Calu3 (cell line): Measurements from ENCODE around the gene PKHD1. TPM values are rescaled to one million over a fixed set of nuclear protein-coding genes. Genes with fewer than 3 reads are reported as not detected.

ENCODE experiments used
- BruUV-seq: library from RNA; stranded (reverse); fragments of 400-500 nt; replicated peaks from 2 replicates; lab custom pipeline; 2021; lab: Mats Ljungman, UMichigan
- CTCF ChIA-PET: fragments of 300-600 bp; sonication (Branson Sonifier 250); formaldehyde crosslinking; loops from one replicate; lab custom pipeline; 2022; ENCODE audit warnings: antibody characterized with exemption; lab: Charles Lee
- DNase-seq: peaks from one replicate; pipeline ENCODE4 v3.0.0; 2022
- H3K27ac Mint-ChIP-seq: one replicate; pipeline ENCODE4 v1.8.0; 2022; ENCODE audit warnings: mixed read lengths; ENCODE audit not compliant: unreplicated experiment
- H3K27me3 Mint-ChIP-seq: one replicate; pipeline ENCODE4 v1.8.0; 2022; ENCODE audit warnings: mixed read lengths; ENCODE audit not compliant: unreplicated experiment
- H3K36me3 Mint-ChIP-seq: one replicate; pipeline ENCODE4 v1.8.0; 2022; ENCODE audit warnings: mild to moderate bottlenecking, moderate library complexity, mixed read lengths; ENCODE audit not compliant: insufficient read depth, unreplicated experiment
- H3K4me1 Mint-ChIP-seq: one replicate; pipeline ENCODE4 v1.8.0; 2022; ENCODE audit warnings: mild to moderate bottlenecking, low read depth, mixed read lengths; ENCODE audit not compliant: unreplicated experiment
- H3K4me3 Mint-ChIP-seq: one replicate; pipeline ENCODE4 v1.8.0; 2022; ENCODE audit warnings: mild to moderate bottlenecking, low read depth, moderate library complexity, mixed read lengths; ENCODE audit not compliant: unreplicated experiment
- H3K9me3 Mint-ChIP-seq: one replicate; pipeline ENCODE4 v1.8.0; 2022; ENCODE audit warnings: low read depth, mixed read lengths; ENCODE audit not compliant: unreplicated experiment
- intact Hi-C: fragments of 100-400 bp; cut with micrococcal nuclease; formaldehyde crosslinking; loops from one replicate; pipeline ENCODE4 v1.10.0; 2022; ENCODE audit not compliant: unreplicated experiment
- total RNA-seq: library from RNA; stranded (reverse); gene quantifications from 2 replicates; pipeline ENCODE4 v1.2.3, GENCODE V29; 2022
- TF ChIP-seq, protein P1 (sequence below): fragments of 200-600 bp; IDR thresholded peaks from one replicate; pipeline ENCODE4 v1.8.0; 2022; ENCODE audit warnings: antibody characterized with exemption; ENCODE audit not compliant: unreplicated experiment

The PKHD1 gene
- total RNA-seq, 1 experiment from 2014 or later = 25.2 TPM

DNA sequence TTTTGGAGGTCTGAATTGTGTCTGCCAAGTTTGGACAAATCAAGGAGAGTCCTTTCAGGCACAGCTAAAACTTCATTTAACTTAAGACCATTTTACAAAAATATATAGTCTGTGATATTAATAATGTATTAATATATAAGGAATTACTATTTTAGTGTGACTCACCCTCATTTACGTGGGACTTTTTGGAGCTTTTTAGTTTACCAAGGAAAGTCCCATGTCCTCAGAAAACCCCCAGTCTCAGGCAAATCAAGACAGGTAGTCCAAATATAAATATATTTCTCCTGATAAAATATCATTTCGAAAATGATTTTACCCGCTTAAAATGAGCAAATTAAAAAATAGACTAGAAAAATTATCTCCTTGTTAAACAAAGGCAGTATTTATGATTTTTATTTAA, 479.0 kb downstream of the PKHD1 start:
- H3K27me3 Mint-ChIP-seq = no peaks in the 10 kb centered on the region
- H3K4me1 Mint-ChIP-seq = no peaks in the 10 kb centered on the region
- intact Hi-C loops = no loop called here
- TF ChIP-seq, protein P1, sequence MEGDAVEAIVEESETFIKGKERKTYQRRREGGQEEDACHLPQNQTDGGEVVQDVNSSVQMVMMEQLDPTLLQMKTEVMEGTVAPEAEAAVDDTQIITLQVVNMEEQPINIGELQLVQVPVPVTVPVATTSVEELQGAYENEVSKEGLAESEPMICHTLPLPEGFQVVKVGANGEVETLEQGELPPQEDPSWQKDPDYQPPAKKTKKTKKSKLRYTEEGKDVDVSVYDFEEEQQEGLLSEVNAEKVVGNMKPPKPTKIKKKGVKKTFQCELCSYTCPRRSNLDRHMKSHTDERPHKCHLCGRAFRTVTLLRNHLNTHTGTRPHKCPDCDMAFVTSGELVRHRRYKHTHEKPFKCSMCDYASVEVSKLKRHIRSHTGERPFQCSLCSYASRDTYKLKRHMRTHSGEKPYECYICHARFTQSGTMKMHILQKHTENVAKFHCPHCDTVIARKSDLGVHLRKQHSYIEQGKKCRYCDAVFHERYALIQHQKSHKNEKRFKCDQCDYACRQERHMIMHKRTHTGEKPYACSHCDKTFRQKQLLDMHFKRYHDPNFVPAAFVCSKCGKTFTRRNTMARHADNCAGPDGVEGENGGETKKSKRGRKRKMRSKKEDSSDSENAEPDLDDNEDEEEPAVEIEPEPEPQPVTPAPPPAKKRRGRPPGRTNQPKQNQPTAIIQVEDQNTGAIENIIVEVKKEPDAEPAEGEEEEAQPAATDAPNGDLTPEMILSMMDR = no peak
- H3K27ac Mint-ChIP-seq = no peak overlapping the region
- no peaks in the 10 kb centered on the region for H3K36me3 Mint-ChIP-seq
- CTCF ChIA-PET = no interaction called here
- no peaks in the 10 kb centered on the region for H3K9me3 Mint-ChIP-seq
- no peak overlapping the region for H3K4me3 Mint-ChIP-seq
- DNase-seq = no peak
- BruUV-seq = no TSS peak

DNA sequence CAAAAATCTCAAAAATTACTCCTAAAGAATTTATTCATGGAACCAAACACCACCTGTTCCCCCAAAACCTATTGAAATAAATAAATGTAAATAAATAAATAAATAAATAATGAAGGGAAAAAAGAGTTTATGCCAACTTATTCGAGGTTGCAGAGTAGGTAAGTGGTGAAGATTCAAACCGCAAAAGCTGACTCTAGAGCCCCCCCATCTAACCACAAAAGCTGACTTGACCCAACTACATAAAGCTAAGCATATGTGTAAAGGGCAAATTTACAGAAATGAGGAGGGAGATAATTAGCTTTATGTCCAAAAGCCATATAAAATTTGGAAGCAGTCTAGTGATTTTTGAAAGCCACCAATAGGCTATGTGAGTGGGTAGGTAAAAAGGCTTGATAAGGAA, 486.9 kb downstream of the PKHD1 start:
- no peaks in the 10 kb centered on the region for H3K4me1 Mint-ChIP-seq
- peaks cover 3% of the 10 kb centered on the region for H3K9me3 Mint-ChIP-seq
- no peak overlapping the region for H3K4me3 Mint-ChIP-seq

DNA sequence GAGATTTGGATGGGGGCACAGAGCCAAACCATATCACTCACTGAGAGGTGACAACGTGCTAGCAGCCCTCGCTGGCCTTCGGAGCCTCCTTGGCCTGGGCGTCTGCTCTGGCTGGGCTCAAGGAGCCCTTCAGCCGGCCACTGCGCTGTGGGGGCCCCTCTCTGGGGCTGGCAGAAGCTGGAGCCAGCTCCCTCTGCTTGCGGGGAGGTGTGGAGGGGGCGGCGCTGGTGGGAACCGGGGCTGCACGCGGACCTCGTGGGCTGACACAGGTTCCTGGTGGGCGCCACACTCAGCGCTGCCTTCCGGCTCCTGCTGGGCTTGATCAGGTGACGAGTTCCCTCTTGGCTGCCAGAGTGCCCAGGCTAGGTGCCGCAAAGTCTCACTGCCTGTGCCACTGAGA, 489.2 kb downstream of the PKHD1 start:
- H3K4me1 Mint-ChIP-seq = no peaks in the 10 kb centered on the region
- TF ChIP-seq, protein P1 = no peak
- BruUV-seq = no TSS peak
- H3K27ac Mint-ChIP-seq = no peak overlapping the region
- CTCF ChIA-PET = no interaction called here
- H3K4me3 Mint-ChIP-seq = no peak overlapping the region
- H3K9me3 Mint-ChIP-seq = peaks cover 3% of the 10 kb centered on the region
- H3K36me3 Mint-ChIP-seq = peaks cover 5% of the 10 kb centered on the region
- intact Hi-C loops = no loop called here
- DNase-seq = no peak
- H3K27me3 Mint-ChIP-seq = no peaks in the 10 kb centered on the region

More for the DNA sequence above, 486.9 kb downstream of the PKHD1 start:
- TF ChIP-seq, protein P1 = no peak
- intact Hi-C loops = no loop called here
- DNase-seq = no peak
- CTCF ChIA-PET = no interaction called here
- no TSS peak for BruUV-seq
- Mint-ChIP-seq H3K27ac (no peak overlapping the region), H3K36me3 (peaks cover 5% of the 10 kb centered on the region), H3K27me3 (no peaks in the 10 kb centered on the region)

DNA sequence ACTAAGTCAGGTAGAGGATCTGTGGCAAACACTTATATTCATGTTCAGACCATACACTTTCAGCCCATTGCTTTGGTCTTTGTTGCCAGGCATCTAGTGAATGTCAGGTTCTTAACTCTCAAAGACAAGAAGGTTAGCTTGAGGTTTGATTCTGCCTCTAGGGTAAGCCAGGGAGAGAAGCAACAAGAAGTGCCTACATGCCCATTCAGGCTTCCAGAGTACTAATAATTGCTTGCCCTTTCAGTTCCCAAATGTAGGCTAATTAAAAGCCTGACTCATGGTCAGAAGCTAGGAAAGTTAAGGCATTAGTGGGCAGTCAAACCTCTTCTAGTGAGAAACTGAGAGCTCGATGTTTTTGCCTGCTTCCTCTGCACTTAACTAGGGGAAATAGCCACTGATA, 492.4 kb downstream of the PKHD1 start:
- peaks cover 5% of the 10 kb centered on the region for H3K36me3 Mint-ChIP-seq
- no peaks in the 10 kb centered on the region for H3K4me1 Mint-ChIP-seq
- no peak overlapping the region for H3K4me3 Mint-ChIP-seq
- CTCF ChIA-PET = no interaction called here
- intact Hi-C loops = no loop called here
- TF ChIP-seq, protein P1 = no peak
- peaks cover 3% of the 10 kb centered on the region for H3K9me3 Mint-ChIP-seq
- DNase-seq = no peak
- H3K27me3 Mint-ChIP-seq = no peaks in the 10 kb centered on the region
- no TSS peak for BruUV-seq
- H3K27ac Mint-ChIP-seq = no peak overlapping the region

DNA sequence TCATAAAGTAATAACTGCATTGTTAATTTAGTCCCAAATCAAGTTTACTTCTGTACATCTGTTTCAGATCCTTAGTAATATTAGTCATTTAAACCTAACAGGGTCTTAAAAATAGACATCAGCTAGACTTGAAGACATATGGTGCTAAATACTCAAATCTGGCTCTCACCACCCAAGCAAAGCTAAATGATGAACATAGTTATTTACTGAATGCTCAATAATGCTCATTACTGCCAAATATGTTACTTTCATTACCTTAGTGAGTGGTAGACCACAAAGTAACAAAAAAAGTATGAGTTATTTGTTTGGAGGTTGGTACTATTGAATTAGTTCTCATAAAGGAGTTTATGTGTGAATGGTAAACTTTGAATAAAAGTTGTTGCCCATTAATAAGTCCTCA, 502.1 kb downstream of the PKHD1 start:
- no TSS peak for BruUV-seq
- TF ChIP-seq, protein P1 = no peak
- intact Hi-C loops = no loop called here
- Mint-ChIP-seq H3K27me3 (no peaks in the 10 kb centered on the region), H3K27ac (no peak overlapping the region), H3K4me1 (no peaks in the 10 kb centered on the region), H3K36me3 (no peaks in the 10 kb centered on the region), H3K9me3 (no peaks in the 10 kb centered on the region), H3K4me3 (no peak overlapping the region)
- CTCF ChIA-PET = no interaction called here
- DNase-seq = no peak
